ENCODE measurements around the gene SDHAF1. TPM values are rescaled to one million over a fixed set of nuclear protein-coding genes. Genes with fewer than 3 reads are reported as not detected.

The SDHAF1 gene
- total RNA-seq, 4 donors from 2014 or later, result 44.0 to 52.7 (median 49.8) TPM

- Histone ChIP-seq H3K36me3 (peaks cover 0 to 39% of the 10 kb centered on the region in 2 donors), H3K27me3 (no peaks in the 10 kb centered on the region), H3K4me1 (peaks cover 0 to 30% (median 16%) of the 10 kb centered on the region in 3 donors), H3K4me3 (peak within 1 kb of the TSS; percentile 52 to 71), H3K27ac (peak within 1 kb of the TSS; percentile 74 to 87 (median 86)), H3K9me3 (no peaks in the 10 kb centered on the region)
- peak; percentile 61 for TF ChIP-seq POLR2AphosphoS5 (IDR thresholded peaks at IDR 0.05)
- no peak for TF ChIP-seq EP300 (IDR thresholded peaks at IDR 0.05)
- TF ChIP-seq POLR2A (IDR thresholded peaks at IDR 0.05), result peak; percentile 9 to 40
- TF ChIP-seq, protein P1, sequence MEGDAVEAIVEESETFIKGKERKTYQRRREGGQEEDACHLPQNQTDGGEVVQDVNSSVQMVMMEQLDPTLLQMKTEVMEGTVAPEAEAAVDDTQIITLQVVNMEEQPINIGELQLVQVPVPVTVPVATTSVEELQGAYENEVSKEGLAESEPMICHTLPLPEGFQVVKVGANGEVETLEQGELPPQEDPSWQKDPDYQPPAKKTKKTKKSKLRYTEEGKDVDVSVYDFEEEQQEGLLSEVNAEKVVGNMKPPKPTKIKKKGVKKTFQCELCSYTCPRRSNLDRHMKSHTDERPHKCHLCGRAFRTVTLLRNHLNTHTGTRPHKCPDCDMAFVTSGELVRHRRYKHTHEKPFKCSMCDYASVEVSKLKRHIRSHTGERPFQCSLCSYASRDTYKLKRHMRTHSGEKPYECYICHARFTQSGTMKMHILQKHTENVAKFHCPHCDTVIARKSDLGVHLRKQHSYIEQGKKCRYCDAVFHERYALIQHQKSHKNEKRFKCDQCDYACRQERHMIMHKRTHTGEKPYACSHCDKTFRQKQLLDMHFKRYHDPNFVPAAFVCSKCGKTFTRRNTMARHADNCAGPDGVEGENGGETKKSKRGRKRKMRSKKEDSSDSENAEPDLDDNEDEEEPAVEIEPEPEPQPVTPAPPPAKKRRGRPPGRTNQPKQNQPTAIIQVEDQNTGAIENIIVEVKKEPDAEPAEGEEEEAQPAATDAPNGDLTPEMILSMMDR (IDR thresholded peaks at IDR 0.05), result peak in 1 of 4 experiments; percentile 20
- ATAC-seq, result peak; percentile 99
- 0 to 3% methylated on average over 9 to 10 of the region's 42 CpGs for WGBS, 2 donors (ENCODE audit: low coverage in 1 of 2)
These were observed 19.3 kb downstream of the SDHAF1 start, which contains the start of gene ALKBH6 for GRCh38 chr19:36014012-36014924. ALKBH6 (minus strand) TSS chr19:36014213; CDS start chr19:36013397, 816 bp downstream.

GRCh38 chr19:36019061-36019670, 24.2 kb downstream of the SDHAF1 start:
- TF ChIP-seq POLR2A (IDR thresholded peaks at IDR 0.05) (no peak), EP300 (IDR thresholded peaks at IDR 0.05) (no peak), POLR2AphosphoS5 (IDR thresholded peaks at IDR 0.05) (no peak)
- TF ChIP-seq, protein P1 (IDR thresholded peaks at IDR 0.05), result no peak
- H3K4me3 ChIP-seq, result no peak overlapping the region
- ATAC-seq, result no peak
- no peaks in the 10 kb centered on the region for H3K27me3 ChIP-seq
- H3K9me3 ChIP-seq, result no peaks in the 10 kb centered on the region
- WGBS, 2 donors (ENCODE audit: low coverage in 1 of 2), result 91% methylated on average over 7 of the region's 22 CpGs; no CpG with 5 or more reads in 1 of the 2 donors
- H3K4me1 ChIP-seq, result peaks cover 0 to 7% (median 5%) of the 10 kb centered on the region in 3 donors
- H3K36me3 ChIP-seq, result peaks cover 0 to 86% of the 10 kb centered on the region in 2 donors
- H3K27ac ChIP-seq, result no peak overlapping the region

DNA sequence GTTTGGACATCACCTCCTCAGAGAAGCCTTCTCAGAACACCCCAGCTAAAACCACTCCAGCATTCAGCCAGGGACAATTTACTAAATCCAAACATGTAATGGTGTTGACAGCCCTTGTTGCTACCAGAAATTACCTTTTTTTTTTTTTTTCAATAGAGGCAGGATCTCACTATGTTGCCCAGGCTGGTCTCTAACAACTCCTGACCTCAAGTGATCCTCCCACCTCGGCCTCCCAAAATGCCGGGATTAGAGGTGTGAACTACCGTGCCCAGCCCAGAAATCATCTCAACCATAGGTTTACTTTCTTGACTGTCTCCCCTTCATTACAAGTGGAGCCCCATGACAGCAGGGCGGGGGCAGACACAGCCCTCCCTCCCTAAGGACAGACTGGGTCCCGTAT, 28.4 kb downstream of the SDHAF1 start:
- Histone ChIP-seq H3K27me3 (no peaks in the 10 kb centered on the region), H3K4me3 (no peak overlapping the region), H3K9me3 (no peaks in the 10 kb centered on the region), H3K36me3 (peaks cover 0 to 98% of the 10 kb centered on the region in 2 donors), H3K27ac (no peak overlapping the region), H3K4me1 (no peaks in the 10 kb centered on the region)
- TF ChIP-seq EP300 (IDR thresholded peaks at IDR 0.05), result no peak
- TF ChIP-seq POLR2AphosphoS5 (IDR thresholded peaks at IDR 0.05), result no peak
- TF ChIP-seq, protein P1 (IDR thresholded peaks at IDR 0.05), result no peak
- TF ChIP-seq POLR2A (IDR thresholded peaks at IDR 0.05), result no peak
- ATAC-seq, result no peak
- 80 to 85% methylated on average over 2 to 4 of the region's 5 CpGs for WGBS, 2 donors (ENCODE audit: low coverage in 1 of 2)

GRCh38 chr19:36025541-36025940, 30.6 kb downstream of the SDHAF1 start:
- H3K4me1 ChIP-seq, result peaks cover 0 to 8% (median 0%) of the 10 kb centered on the region in 3 donors
- H3K27me3 ChIP-seq, result no peaks in the 10 kb centered on the region
- no CpG with 5 or more reads among the region's 1 CpG for WGBS, 2 donors (ENCODE audit: low coverage in 1 of 2)
- no peak overlapping the region for H3K4me3 ChIP-seq
- TF ChIP-seq POLR2AphosphoS5 (IDR thresholded peaks at IDR 0.05) (no peak), POLR2A (IDR thresholded peaks at IDR 0.05) (no peak)
- no peak overlapping the region for H3K27ac ChIP-seq
- ATAC-seq, result no peak
- H3K36me3 ChIP-seq, result peaks cover 0 to 81% of the 10 kb centered on the region in 2 donors
- H3K9me3 ChIP-seq, result no peaks in the 10 kb centered on the region

DNA sequence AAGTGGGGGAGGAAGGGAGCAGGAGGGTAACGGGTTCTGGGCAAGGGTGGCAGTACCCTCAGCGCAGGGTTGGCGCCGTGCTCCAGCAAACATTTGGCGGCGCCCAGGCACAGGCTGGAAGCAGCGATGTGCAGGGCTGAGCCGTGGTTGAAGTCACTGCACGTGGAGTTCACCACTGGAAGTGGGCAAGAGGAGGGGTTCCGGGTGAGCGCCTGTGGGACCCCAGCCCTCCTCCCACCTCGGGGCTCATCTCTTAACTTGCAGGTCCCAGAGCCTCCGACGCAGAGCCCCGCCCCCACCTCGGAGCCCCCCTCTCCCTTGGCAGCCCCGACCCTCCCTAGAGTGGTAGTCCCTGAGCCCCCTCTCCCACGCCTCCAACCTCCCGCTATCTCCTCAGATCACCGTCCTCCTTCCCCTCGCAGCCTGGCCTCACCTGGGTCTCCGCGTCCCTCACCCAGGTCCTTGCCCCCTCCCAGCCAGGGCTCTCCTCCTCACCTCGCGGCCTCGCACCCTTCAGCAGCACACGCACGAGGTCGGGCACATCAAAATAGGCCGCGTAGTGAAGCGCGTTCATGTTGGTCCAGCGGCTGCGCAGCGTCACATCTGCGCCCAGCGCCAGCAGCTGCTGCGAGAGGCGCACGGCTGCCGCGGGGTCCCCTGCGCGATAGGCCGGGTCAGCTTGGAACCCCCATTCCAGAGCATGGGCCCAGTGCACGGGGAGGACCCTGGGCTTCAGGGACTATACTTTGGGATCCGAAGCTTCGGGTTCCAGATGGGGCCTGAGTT, 31.3 kb downstream of the SDHAF1 start:
- Histone ChIP-seq H3K4me1 (peaks cover 0 to 12% (median 0%) of the 10 kb centered on the region in 3 donors), H3K4me3 (no peak overlapping the region), H3K9me3 (no peaks in the 10 kb centered on the region), H3K36me3 (peaks cover 0 to 74% of the 10 kb centered on the region in 2 donors), H3K27ac (no peak overlapping the region), H3K27me3 (no peaks in the 10 kb centered on the region)
- TF ChIP-seq, protein P1 (IDR thresholded peaks at IDR 0.05), result no peak
- TF ChIP-seq POLR2AphosphoS5 (IDR thresholded peaks at IDR 0.05) (no peak), EP300 (IDR thresholded peaks at IDR 0.05) (no peak), POLR2A (IDR thresholded peaks at IDR 0.05) (no peak)
- no peak for ATAC-seq
- 88 to 99% methylated on average over 10 to 11 of the region's 49 CpGs for WGBS, 2 donors (ENCODE audit: low coverage in 1 of 2)
